Uterus (tissue), 4 donors: ENCODE results near the gene RNF144B. TPM values are rescaled to one million over a fixed set of nuclear protein-coding genes. Genes with fewer than 3 reads are reported as not detected.

Experiments
- DNase-seq, 2 donors: peaks; one replicate each; pipeline ENCODE4 v3.0.0-alpha.2; 2019 to 2020
- H3K27ac ChIP-seq, 2 donors: fragments of 200-600 bp; sonication (generic); 1 replicate in 1 of 2; 2 replicates in 1 of 2; pipeline ENCODE4 v1.5.1; 2016 to 2018
- H3K27me3 ChIP-seq, 2 donors: fragments of 200-600 bp; sonication (generic); one replicate each; pipeline ENCODE4 v1.5.1; 2018 to 2019; ENCODE audit warnings: control low read depth in 1 of 2
- H3K36me3 ChIP-seq, 2 donors: fragments of 200-600 bp; sonication (generic); one replicate each; pipeline ENCODE4 v1.5.1; 2019; ENCODE audit warnings: control low read depth in 1 of 2
- H3K4me1 ChIP-seq, 2 donors: fragments of 200-600 bp; sonication (generic); one replicate each; pipeline ENCODE4 v1.5.1; 2018 to 2019; ENCODE audit warnings: control low read depth in 1 of 2
- H3K4me3 ChIP-seq, 2 donors: fragments of 200-600 bp; sonication (generic); 1 replicate in 1 of 2; 2 replicates in 1 of 2; pipeline ENCODE4 v1.5.1; 2018 to 2019; ENCODE audit warnings: mild to moderate bottlenecking in 1 of 2
- H3K9me3 ChIP-seq, 2 donors: fragments of 200-600 bp; sonication (generic); one replicate each; pipeline ENCODE4 v1.5.1; 2019; ENCODE audit warnings: control low read depth in 1 of 2
- POLR2A ChIP-seq, 2 donors: fragments of 450-650 bp; IDR thresholded peaks; one replicate each; pipeline ENCODE4 v1.6.1; 2016; ENCODE audit warnings: antibody characterized with exemption in 2 of 2, mild to moderate bottlenecking in 1 of 2, moderate library complexity in 1 of 2
- intact Hi-C: fragments of 100-400 bp; cut with DNase I; formaldehyde crosslinking; loops from one replicate; pipeline ENCODE4 v1.15.1; 2023; ENCODE audit warnings: low total_unique reads
- total RNA-seq, 4 donors: library from RNA; depleted of rRNA in 3 of 4; stranded (reverse); fragments of >200 nt in 3 of 4; gene quantifications; one replicate each; pipeline versions ENCODE4 v1.1.0 to v1.2.4, GENCODE V29; 2014 to 2023
- TF ChIP-seq, protein P1 (sequence below), 4 experiments: fragments of 200-600 bp in 2 of 4; fragments of 450-650 bp in 2 of 4; sonication (generic) in 2 of 4; IDR thresholded peaks; one replicate each; pipeline ENCODE4 v1.5.1; 2016 to 2019; ENCODE audit warnings: antibody characterized with exemption in 4 of 4, mild to moderate bottlenecking in 2 of 4, moderate library complexity in 1 of 4
- donor health status: DM: yes; HTN: yes; CAD: no.

Gene RNF144B
- total RNA-seq, 4 donors from 2014 or later: 8.2 to 35.7 (median 23.1) TPM

DNA sequence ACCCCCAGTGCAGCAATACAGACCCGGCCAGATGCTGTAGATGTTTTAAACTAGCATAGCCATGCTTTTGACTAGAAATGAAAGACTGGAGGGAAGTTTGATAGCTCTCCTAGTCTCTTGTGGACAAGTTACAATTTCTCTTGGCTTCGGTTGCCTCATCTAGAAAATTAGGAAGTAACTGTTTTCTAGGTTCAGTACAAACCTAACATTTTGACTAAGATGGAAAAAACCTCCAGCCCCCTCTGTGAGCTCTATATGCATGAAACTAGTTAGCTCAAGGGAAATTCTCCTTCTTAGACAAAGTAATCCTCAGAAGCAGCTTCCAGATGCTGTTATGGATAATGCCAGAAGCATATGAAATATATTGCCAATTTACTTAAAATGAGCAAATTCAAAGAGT lies 86.6 kb downstream of the RNF144B start:
- TF ChIP-seq POLR2A (IDR thresholded peaks at IDR 0.05): no peak
- TF ChIP-seq, protein P1, sequence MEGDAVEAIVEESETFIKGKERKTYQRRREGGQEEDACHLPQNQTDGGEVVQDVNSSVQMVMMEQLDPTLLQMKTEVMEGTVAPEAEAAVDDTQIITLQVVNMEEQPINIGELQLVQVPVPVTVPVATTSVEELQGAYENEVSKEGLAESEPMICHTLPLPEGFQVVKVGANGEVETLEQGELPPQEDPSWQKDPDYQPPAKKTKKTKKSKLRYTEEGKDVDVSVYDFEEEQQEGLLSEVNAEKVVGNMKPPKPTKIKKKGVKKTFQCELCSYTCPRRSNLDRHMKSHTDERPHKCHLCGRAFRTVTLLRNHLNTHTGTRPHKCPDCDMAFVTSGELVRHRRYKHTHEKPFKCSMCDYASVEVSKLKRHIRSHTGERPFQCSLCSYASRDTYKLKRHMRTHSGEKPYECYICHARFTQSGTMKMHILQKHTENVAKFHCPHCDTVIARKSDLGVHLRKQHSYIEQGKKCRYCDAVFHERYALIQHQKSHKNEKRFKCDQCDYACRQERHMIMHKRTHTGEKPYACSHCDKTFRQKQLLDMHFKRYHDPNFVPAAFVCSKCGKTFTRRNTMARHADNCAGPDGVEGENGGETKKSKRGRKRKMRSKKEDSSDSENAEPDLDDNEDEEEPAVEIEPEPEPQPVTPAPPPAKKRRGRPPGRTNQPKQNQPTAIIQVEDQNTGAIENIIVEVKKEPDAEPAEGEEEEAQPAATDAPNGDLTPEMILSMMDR (IDR thresholded peaks at IDR 0.05): no peak
- H3K4me3 ChIP-seq: no peak overlapping the region
- H3K9me3 ChIP-seq: no peaks in the 10 kb centered on the region
- H3K4me1 ChIP-seq: no peaks in the 10 kb centered on the region
- DNase-seq: no peak
- intact Hi-C loops: no loop called here
- H3K27me3 ChIP-seq: no peaks in the 10 kb centered on the region
- H3K27ac ChIP-seq: no peak overlapping the region
- no peaks in the 10 kb centered on the region for H3K36me3 ChIP-seq

DNA sequence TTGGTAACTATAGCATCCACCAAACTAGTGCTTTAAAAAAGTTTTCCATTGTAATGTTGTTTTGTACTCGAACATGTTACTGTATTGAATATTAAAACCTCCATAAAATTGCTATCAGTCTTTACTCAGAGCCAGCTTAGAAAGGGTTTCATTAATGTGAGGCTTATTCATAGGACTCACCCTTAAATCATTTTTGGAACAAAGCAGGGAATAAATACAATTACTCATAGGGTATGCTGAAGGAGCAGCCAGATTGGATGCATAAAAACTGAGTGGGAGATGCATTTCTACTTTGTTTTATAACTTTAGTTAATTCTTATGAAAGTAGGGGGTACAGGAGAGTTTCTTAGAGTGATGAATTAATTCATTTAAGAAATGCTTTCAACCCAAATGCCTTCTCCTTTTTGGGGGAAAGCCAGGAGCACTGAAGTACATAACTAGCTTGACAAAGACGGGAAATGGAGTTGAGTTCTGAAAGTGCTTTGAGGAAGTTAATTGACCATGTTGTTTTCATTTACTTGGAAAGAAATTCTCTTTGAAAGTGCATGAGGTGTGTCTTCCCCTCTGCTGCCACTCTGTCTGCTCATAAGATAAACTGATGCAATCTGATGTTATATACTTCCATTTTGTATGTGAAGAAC lies 90.3 kb downstream of the RNF144B start:
- TF ChIP-seq, protein P1 (IDR thresholded peaks at IDR 0.05): no peak
- no peak for TF ChIP-seq POLR2A (IDR thresholded peaks at IDR 0.05)
- Histone ChIP-seq H3K27me3 (no peaks in the 10 kb centered on the region), H3K27ac (peak overlapping the region in 1 of 2 donors; percentile 60), H3K4me1 (no peaks in the 10 kb centered on the region), H3K36me3 (no peaks in the 10 kb centered on the region), H3K4me3 (no peak overlapping the region), H3K9me3 (no peaks in the 10 kb centered on the region)
- intact Hi-C loops: no loop called here
- DNase-seq: no peak

DNA sequence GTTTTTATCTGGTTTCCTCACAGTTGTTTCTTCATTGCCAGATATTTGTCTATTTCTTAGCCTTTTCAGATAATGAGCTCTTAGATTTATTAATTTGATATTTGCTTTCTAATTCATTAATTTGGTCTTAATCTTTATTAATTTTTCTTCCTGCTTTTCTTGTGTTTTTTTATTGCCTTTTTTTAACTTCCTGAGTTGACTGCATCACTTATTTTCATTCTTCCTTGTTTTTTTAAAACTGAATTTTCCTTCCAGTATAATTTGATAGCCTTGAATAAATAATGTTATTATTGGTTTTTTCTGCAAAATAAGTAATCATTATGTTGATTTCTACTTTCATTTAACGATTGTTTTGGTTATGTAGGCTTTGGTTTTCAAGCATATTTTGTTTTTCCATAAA lies 91.5 kb downstream of the RNF144B start:
- no peak for DNase-seq
- TF ChIP-seq, protein P1 (IDR thresholded peaks at IDR 0.05): no peak
- TF ChIP-seq POLR2A (IDR thresholded peaks at IDR 0.05): no peak
- Histone ChIP-seq H3K27ac (no peak overlapping the region), H3K36me3 (no peaks in the 10 kb centered on the region), H3K4me3 (no peak overlapping the region), H3K27me3 (no peaks in the 10 kb centered on the region), H3K4me1 (no peaks in the 10 kb centered on the region), H3K9me3 (no peaks in the 10 kb centered on the region)
- intact Hi-C loops: no loop called here

DNA sequence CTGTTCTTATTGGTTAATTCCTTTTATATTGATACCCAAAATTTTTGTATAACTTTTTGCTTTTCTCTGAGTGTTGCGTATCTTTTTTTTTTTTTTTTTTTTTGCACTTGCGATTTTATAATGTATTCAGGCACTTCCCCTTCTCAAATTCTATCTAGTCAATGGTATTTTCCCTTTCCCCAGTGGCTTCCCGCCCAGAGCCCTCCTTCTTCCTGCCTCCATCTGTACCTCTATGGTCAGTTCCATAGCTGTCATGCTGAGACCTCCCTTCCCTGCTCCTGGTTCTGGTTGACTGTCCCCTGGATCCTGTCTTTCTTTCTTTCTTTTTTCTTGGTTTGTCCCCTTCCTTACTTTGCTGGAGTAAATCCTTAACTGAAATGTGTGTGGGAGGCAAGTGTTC lies 94.7 kb downstream of the RNF144B start:
- H3K27me3 ChIP-seq: no peaks in the 10 kb centered on the region
- no peaks in the 10 kb centered on the region for H3K36me3 ChIP-seq
- no peak for DNase-seq
- H3K4me1 ChIP-seq: no peaks in the 10 kb centered on the region
- H3K27ac ChIP-seq: no peak overlapping the region
- intact Hi-C loops: no loop called here
- TF ChIP-seq, protein P1 (IDR thresholded peaks at IDR 0.05): no peak
- TF ChIP-seq POLR2A (IDR thresholded peaks at IDR 0.05): no peak
- H3K9me3 ChIP-seq: no peaks in the 10 kb centered on the region
- H3K4me3 ChIP-seq: no peak overlapping the region

DNA sequence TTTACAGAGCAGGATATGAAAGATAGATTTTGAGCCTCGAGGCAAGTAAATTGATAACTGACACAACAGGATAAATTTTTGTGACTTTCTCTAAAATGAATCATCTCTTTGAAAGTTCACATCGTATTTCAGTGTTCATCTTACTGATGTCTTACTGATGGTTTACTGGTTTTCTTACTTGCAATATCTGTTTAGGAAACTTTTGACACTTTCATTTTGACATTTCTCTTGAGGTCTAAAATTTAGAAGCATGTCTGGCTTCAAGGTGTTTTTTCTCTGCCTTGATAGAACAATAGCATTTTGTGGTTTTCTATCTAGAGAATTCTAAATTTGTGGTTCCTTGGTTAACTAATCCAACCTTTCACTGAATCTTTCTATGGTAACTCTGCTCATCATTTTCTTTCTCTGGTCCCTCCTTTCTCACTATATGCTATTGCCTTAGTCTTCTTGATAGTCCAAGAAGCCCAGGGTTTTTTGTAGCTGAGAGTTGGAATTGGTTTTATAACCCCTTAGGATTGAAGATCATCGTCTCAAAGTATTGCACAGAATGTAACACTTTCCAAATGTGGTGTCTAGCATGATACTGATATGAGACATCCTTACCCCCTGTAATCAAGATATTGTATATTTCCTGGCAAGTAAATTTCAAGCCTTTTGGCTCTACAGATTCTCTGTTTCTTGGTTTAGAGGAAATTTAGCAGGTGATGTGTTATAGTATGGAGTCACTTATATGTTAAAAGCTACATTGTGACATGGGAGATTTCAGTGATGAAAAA lies 98.7 kb downstream of the RNF144B start:
- no peaks in the 10 kb centered on the region for H3K9me3 ChIP-seq
- H3K4me1 ChIP-seq: no peaks in the 10 kb centered on the region
- no peak overlapping the region for H3K27ac ChIP-seq
- no peak overlapping the region for H3K4me3 ChIP-seq
- DNase-seq: no peak
- no peaks in the 10 kb centered on the region for H3K27me3 ChIP-seq
- intact Hi-C loops: no loop called here
- TF ChIP-seq, protein P1 (IDR thresholded peaks at IDR 0.05): no peak
- no peak for TF ChIP-seq POLR2A (IDR thresholded peaks at IDR 0.05)
- H3K36me3 ChIP-seq: no peaks in the 10 kb centered on the region
